ENCODE results near the gene ABCA9.

Gene ABCA9

DNA sequence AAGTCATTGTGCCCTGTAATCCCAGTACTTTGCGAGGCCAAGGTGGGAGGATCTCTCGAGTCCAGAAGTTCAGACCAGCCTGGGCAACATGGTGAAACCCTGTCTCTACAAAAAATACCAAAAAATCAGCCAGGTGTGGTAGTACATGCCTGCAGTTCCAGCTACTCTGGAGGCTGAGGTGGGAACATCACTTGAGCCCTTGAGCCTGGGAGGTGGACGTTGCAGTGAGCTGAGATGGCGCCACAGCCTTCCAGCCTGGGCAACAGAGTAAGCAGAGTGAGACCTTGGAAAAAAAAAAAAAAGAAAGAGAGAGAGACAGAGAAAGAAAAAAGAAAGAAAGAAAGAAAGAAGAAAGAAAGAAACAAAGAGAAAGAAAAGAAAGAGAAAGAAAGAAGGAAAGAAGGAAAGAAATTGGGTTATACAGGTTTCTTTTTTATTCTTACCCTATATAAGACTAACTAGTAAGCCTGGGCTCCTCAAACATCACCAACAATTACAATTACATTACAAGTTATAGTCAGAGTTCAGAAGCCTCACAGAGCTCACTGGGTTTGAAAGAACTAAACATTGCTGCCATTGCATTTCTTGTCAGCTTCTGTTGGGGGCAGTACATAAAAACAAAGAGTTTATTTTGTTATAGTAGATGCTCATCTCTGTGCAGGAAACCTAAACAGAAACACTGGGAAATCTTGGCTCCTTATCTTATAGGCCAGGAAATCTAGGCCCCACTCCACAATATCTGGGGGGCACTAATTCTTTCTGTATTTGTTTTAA lies 6.7 kb upstream of the ABCA9 start:
- no peak for DNase-seq (ENCODE audit: low spot score)

DNA sequence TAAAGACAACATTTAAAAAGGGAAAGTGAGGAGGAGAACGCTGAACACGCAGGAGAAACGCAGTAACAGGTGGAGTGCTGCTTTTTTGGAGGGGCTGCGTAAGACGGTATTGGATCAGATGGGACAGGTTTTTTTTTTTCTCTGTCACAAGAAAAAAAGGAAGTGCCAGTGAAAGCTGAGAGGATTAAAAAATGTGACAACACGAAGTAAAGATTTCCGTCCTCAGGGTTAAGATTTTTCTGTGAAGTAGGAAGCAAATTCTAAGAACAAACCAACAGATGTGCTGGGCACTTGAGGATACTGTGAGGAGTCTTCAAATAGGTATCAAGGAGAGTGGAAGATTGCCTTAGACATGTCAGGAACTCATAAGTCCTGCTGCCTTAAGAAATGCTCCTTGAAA lies 5.8 kb upstream of the ABCA9 start:
- no peak for DNase-seq (ENCODE audit: low spot score)

DNA sequence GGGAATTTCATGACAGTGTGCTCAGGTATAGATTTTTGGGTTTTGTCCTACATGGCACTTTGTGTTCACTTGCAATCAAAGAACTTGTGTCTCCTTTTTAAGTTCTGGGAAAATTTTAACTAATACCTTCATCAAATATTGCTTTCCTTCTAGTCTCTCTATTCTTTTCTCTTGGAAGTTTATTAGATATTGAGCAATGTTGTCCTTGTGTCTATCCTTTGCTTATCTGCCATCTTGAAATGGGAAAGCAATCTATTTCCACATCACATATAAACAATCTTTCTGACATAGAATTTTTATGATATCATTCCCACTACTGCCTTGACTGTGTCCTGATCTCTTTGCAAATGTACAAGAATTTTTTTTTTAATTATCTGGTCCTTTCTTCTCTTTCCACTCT lies 4.4 kb upstream of the ABCA9 start:
- DNase-seq (ENCODE audit: low spot score), result no peak

DNA sequence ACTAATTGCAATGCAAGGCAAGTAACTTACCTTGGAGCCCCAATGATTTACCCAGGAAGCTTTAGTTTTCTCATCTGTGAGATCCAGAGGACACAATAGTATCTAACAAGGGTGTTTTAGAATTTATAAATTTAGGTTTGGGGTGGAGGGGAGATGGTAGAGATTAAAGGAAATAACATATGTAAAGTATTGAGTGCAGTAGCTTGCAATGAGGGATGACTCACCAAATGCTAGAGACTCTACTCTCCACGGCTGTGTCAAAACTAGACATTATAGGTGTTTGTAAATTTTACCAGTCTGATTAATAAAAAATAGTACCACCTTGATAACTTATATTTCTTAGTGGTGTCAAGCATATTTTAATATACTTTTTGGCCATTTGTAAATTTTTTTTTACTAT lies 3.7 kb upstream of the ABCA9 start:
- DNase-seq (ENCODE audit: low spot score), result no peak

DNA sequence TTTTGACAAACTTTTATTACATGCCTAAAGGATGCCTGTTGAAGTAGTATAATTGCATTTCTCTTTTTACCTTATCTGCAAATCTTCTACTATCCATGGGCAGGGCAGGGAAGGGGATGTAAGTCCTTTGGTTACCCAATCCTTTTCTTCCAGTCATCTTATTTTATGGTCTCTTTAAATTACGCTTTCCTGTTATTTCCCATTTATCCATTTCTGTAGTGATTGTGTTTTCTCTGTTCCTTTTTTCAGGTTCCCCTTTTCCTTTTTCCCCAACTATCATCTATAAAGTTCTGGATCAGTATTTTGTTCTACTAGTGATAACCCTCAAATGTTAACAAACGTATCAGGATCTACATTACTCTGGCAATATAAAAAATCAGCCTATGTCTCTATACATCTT lies 3.3 kb upstream of the ABCA9 start:
- no peak for DNase-seq (ENCODE audit: low spot score)

DNA sequence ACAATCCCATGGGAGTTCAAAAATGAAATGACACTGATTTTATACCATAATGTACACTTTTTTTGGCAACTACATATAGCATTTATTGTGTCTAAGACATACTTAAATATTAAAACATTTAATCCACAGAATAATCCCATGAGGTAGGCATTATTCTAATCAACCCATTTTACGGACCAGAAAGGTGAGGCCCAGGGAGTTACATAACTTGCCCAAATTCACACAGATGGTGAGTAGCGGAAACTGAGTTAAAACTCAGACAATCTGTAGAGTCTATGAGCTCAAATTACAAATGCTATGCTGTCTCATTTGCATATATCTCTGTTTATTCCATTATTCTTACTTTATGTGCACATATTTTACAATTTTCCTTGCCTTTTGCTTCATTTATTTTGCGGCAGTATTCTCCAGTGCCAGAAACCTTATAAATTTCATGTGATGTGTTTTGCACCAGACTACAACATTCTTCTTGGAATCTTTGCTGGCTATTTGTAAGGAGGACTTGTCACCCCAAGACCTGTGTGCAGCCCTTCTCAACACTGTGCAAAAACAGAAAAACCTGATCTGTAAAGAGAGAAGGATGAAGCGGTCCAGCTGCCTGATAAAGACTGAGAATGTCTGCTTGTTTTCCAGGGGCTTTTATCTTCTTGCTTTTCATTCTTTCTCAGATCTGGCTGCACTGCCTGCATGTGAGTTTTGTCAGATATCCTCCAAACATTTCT lies 2.3 kb upstream of the ABCA9 start:
- DNase-seq (ENCODE audit: low spot score), result no peak

DNA sequence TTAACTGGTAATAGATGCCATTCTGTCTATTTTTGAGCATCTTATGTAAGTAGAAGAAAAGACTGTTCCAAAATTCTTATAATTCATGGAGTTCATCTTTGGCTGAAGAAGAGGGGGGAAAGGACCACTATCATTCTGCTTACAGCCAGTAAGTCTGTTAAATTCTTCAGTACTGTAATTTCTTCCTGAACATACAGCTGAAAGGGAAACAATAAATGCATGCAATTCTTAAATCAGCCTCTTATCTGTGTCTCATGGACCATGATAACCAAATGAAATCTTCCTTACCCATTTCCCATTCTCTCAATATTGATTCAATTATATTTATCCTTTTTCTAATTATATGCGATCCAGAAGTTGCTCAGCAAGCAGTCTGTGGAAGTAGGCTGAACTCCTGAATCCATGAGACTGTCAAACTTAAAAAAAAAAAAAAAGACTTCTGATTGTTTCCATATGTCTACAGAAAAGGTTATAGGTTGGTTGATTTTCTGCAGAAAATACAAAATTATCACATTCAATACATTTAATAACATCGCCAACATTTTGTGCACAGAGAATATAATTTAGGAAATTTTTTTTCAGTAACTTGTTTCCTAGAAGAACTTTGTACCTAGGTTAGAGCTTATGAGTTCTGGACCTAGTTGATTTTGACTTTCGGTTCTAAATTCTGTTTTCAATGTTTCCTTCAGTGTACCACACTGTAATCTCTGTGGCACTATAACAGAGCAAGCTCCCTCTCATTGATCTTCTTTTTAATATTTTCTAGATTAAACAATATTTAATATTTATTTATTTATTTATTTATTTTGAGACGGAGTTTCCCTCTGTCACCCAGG lies 1.2 kb upstream of the ABCA9 start:
- no peak for DNase-seq (ENCODE audit: low spot score)

DNA sequence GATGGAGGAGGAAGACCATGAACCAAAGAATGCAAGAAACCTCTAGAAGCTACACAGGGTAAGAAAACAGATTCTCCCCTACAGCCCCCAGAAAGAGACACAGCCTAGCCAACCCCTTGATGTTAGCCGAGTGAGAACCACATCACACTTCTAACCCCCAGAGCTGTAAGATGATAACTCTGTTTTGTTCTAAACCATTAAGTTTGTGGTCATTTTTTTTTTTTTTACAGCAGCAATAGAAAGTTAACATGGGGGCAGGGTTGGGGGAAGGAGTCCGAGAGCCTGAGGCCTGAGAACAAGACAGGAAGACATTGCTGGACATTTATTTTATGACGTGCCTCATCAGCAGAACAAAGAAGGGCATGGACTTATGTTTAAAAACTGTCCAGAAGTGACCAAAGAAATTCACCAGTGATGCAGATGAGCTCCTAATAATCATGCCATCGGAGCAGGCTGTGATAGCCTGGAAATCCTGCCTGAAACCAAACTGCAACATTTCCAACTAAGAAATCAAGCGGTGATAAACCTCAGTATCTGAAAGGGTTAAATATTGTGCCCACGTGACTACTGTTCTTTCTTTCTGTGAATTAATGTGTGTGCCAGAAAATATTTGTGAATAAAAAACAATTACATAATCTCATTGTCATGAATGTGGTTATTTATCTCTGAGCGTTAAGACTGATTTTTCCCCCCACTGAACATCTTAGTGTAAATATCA lies 1.1 kb downstream of the ABCA9 start:
- DNase-seq (ENCODE audit: low spot score), result no peak

DNA sequence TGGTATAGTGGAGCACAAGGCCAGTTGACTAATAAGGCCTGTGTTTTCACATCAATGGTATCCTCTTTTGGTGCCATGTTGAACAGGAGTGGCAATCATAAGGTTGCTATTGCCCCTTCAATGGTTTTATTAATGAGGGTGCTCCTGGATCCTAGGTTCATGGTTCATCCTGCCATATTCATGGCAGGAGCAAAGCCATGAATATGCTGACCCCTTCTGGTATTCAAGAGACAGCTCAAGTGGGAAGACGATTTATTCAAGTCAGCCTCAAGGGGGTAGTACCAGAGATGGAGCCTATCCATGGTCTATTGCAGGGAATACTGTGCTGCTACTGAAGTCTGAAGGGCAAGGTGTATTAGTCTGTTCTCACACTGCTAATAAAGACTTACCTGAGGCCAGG lies 2.6 kb downstream of the ABCA9 start:
- no peak for DNase-seq (ENCODE audit: low spot score)

DNA sequence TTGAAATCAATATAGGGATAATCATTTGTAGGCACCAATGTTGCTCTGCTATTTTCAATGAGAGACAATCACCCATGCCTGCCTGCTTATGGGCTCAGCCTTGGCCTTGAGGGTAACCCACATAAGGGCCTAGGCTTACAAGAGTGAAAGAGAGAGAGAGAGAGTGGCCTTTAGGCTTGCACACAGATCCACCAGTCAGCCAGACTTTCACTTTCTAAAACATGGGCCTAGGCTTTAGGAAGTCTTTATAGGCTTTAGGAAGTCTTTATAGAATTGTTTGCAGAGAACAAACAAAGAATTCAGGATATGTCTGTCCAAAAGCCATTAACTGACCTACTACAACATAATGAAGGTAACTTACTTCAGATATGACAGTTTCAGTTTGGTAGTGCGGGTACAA lies 3.4 kb downstream of the ABCA9 start:
- DNase-seq (ENCODE audit: low spot score), result no peak

DNA sequence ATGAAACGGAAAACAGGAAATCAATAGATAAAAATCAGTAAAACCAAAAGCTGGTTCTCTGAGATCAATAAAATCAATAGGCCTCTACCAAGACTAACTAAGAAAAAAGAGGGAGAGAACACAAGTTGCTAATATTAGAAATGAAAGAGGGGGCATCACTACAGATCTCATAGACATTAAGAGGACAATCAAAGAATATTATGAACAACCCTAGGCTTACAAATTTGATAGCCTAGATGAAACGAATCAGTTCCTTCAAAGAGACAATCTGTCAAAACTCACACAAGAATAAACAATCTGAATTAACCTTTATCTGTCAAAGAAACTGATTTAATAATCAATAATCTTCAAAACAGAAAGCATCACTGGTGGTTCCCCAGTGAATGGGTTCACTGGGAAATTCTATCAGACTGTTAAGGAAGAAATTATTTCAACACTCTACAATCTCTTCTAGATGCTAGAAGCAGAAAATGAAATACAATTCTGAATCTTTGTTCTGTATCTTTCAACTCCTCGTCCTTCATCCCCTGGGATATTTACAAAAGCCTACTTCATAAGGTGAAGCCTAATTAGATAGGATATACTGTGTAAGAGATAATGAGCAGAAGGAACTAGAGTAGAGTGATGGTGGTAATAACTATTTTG lies 4.4 kb downstream of the ABCA9 start:
- DNase-seq (ENCODE audit: low spot score), result no peak

DNA sequence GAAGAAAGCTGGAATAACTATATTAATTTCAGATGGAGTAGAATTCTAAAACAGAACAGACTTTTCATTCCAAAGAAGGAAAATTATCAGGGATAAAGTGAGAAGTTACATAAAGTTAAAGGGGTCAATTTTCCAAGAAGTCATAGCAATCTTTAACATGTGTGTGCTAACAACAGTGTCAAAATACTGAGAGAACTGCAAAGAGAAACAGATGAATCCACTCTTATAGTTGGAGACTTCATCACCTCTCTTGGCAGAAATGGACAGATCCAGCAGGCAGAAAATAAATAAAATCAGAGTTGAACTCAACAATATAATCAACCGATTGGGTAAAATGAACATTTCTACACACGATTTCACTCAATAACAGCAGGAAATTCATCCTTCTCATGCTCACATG lies 5.4 kb downstream of the ABCA9 start:
- DNase-seq (ENCODE audit: low spot score), result no peak

DNA sequence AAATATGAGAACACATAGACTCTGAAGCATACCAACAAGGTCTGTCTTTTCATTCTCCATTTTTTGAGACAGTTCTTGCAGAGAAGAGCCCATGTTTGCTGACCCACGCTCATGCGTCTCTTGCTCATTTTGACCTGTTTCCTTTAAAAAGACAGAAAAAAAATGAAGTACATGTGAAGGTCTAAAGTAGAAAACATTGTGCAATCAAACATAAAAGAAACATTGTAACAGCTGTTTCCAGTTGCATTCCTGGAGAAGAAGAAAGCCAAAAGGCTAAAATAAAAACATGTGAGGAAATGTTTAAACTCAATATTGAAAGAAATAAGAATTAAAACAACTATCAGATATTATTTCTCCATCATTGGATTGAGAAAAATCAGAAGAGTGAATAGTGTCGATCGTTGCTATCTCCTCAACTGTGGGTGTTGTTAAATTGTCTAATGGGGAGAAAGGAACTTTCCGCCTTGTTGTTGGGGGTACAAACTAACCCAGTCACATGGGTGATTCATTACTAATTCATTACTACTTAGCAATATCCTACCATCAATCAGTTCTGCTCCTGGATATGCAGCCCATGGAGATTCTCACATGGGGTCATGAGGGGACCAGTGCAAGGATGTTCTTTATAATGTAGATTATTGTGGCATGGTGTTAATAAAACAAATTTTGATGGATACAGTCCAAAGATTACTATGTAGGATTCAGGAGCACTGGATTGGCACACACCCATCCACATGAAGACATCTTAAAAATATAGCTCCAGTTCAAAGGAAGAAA lies 9.5 kb downstream of the ABCA9 start:
- no peak for DNase-seq (ENCODE audit: low spot score)

DNA sequence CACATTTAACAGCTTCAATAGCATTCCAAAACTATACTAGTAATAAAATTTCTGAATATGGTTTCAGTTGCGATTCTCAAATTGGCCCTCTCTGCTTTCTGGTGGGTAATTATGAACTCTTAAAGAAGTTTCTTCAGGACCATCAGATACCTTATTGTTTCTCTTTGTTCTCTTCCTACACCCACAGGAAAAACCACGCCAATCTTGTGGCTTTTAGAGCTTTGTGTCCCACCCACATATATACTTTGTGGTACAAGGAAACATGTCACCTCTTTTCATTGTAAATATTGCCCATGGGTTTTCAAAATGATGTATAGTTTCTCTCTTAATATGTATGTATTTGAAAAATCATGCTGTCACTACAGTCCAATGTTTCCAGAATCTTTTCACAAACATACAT lies 12.1 kb downstream of the ABCA9 start:
- DNase-seq (ENCODE audit: low spot score), result no peak

DNA sequence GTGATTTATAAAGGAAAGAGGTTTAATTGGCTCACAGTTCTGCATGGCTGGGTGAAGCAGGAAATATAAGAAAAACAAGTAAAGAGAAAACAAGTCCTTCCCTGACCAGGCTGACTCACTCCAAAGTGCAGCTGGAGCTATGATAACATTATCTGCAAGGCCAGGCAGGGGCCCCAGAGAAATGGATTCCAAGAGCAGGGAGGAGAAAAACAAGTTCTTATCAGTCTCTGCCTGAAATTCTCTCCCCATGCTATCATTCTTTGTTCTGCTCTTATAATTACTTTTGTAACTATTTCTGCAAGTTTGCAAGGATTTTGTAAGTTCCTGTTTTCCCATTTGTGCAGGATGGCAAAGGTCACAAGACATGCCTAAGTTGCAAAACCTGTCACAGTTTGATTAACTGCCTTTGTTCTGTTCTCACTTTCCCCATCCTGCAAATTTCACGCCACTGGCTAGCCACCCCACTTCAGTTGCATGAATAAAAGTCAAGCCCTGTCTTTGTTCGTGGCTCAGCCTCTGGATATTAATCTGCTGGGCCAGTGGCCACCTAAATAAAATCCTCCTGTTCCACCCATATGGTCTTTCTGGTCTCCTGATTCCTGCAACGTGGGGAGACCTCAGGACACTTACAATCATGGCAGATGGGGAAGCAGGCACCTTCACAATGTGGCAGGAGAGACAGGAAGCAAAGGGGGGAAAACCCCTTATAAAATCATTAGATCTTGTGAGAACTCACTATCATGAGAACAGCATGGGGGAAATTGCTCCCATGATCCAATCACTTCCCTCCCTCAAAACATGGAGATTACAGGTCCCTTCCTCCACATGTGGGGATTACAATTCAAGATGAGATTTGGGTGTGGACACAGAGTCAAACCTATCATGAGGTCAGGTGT lies 13.1 kb downstream of the ABCA9 start:
- DNase-seq (ENCODE audit: low spot score), result no peak

DNA sequence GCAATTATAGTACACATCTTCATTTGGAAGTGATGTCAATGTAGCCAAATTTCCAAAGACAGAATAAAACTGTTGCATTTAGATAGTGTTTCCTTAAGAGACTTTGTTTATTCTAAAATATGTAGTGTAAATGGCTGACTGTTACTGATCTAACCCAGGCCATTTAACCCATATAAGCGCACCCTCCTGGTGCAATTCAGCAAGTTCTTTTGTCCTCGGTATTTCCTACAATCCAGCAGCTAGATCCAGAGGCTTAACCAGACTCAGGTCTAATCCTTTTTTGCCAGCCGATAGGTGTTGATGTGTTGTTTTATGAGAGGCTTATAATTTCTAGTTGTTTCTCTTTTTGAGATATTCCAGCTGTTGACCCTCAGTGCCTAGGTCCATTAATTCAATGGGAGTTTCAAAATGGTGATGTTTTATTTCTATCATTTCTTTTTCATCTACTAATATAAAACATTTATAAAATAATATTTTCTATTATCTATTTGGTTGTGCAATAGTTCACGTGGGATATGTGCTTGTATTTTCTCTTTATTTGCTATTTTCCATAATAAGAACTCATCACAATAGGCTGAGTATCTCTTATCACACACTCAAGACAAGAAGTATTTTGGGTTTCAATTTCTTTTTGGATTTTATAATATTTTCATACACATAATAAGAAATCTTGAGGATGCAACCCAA lies 14.5 kb downstream of the ABCA9 start:
- peak; percentile 37 for DNase-seq (ENCODE audit: low spot score)

DNA sequence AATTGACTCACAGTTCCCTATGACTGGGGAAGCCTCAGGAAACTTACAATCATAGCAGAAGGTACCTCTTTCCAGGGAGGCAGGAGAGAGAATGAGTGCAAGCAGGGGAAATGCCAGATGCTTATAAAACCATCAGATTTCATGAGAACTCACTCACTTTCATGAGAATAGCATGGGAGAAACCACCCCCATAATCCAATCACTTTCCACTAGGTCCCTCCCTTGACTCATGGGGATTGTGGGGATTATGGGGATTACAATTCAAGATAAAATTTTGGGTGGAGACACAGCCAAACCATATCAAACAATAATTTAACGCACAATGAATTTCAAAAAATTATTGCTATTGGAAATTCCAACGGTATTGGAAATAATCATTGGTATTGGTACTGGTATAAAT lies 15.1 kb downstream of the ABCA9 start:
- DNase-seq (ENCODE audit: low spot score), result no peak

DNA sequence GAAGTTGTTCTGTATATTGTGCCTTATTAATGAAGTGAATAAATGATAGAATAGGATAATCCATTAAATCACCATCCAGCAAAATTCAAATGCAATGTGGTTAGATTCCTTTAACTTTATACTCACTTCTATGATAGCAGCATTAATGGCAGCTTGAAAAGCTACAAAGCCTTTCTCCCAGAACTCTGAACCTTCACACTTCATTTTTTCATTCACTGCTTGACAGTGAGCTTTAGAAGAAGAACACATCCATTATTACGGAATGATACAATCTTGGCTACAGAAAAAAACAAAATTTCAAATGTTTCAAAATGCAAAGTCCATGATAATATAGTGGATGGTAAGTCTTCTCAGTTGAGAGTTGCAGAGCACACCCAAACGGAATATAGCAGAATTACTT lies 16.4 kb downstream of the ABCA9 start:
- no peak for DNase-seq (ENCODE audit: low spot score)

DNA sequence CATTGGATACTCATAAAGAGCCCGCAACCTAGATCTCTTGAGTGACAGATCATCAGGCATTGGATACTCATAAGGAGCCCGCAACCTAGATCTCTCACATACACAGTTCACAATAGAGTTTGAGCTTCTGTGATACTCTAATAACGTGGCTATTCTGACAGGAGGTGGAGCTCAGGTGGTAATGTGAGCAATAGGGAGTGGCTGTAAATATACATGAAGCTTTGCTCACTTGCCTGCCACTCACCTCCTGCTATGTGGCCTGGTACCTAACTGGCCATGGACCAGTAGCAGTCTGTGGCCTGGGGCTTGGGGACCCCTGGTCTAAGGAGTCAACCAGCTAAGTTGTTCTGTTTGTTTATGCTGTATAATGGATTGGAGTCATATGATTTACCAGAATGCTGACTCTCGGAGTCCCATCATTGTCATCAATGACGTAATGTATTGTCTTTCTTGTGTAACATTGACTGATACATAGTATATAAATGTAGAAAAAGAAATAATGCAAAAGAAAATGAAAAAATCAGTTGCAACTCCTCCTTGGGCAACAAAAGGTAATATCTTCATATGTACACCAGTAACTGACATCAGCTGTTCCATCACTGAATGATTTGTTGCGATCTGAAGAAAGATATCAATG lies 17.5 kb downstream of the ABCA9 start:
- no peak for DNase-seq (ENCODE audit: low spot score)

Data from D341Med (cell line).